HCT116 (cell line): ENCODE results near the gene TRIM10. TPM values are rescaled to one million over a fixed set of nuclear protein-coding genes. Genes with fewer than 3 reads are reported as not detected.

ENCODE experiments used
- ATAC-seq: fragments of 200-7000 bp; cut with Tn5 transposase; 2 replicates; pipeline ENCODE4 v1.9.1; 2020; ENCODE audit warnings: mild to moderate bottlenecking, moderate library complexity
- BruUV-seq: library from RNA; stranded (reverse); fragments of 400-500 nt; replicated peaks from 2 replicates; lab custom pipeline; 2021; lab: Mats Ljungman, UMichigan
- CTCF ChIA-PET: fragments of 300-600 bp; sonication (Branson Sonifier 250); formaldehyde crosslinking; loops from one replicate; lab custom pipeline; 2021; ENCODE audit warnings: antibody characterized with exemption; lab: Charles Lee
- POLR2A ChIA-PET: fragments of 300-600, 350-600 bp; sonication (Branson Sonifier 250); formaldehyde crosslinking; loops from one replicate; lab custom pipeline; 2021; ENCODE audit warnings: antibody characterized with exemption; lab: Charles Lee
- RAD21 ChIA-PET, 2 experiments: fragments of 300-600 bp; sonication (Branson Sonifier 250); formaldehyde crosslinking; loops; one replicate each; lab custom pipeline; 2023; ENCODE audit warnings: low total read pairs in 2 of 2; ENCODE audit not compliant: uncharacterized antibody in 2 of 2, unreplicated experiment in 2 of 2, low non-redundant PET in 1 of 2; lab: Charles Lee
- DNase-seq: peaks from one replicate; pipeline ENCODE4 v3.0.0-alpha.2; 2010; ENCODE audit warnings: low read depth, low spot score
- H2AFZ ChIP-seq: fragments of 200-600 bp; shearing (Covaris generic), sonication (generic); 2 replicates; pipeline ENCODE4 v1.6.1; 2017; ENCODE audit warnings: low read depth, mixed run types, mixed read lengths, antibody characterized with exemption, low read length; ENCODE audit not compliant: poor library complexity, severe bottlenecking
- H3K27ac ChIP-seq: 2 replicates; pipeline ENCODE4 v1.5.1; 2012; ENCODE audit warnings: low read depth, low read length
- H3K27me3 ChIP-seq: fragments of 200-600 bp; sonication (generic); 2 replicates; pipeline ENCODE4 v1.6.1; 2016; ENCODE audit warnings: mixed run types, low read length, mixed read lengths; ENCODE audit not compliant: insufficient read depth
- H3K36me3 ChIP-seq, 2 experiments: fragments of 200-500 bp in 1 of 2; fragments of 200-600 bp in 1 of 2; sonication (Bioruptor generic) in 1 of 2; sonication (generic) in 1 of 2; 2 replicates each; pipeline versions ENCODE4 v1.5.1 to v1.6.1; 2014 to 2016; ENCODE audit warnings: low read length in 2 of 2, inconsistent platforms in 1 of 2, mixed read lengths in 1 of 2, mixed run types in 1 of 2; ENCODE audit not compliant: insufficient read depth in 2 of 2, control insufficient read depth in 1 of 2
- H3K4me1 ChIP-seq, 2 experiments: fragments of 200-600 bp in 1 of 2; sonication (generic) in 1 of 2; 2 replicates each; pipeline versions ENCODE4 v1.5.1 to v1.6.1; 2012 to 2017; ENCODE audit warnings: low read length in 2 of 2, inconsistent platforms in 1 of 2, mild to moderate bottlenecking in 1 of 2, mixed read lengths in 1 of 2, mixed run types in 1 of 2, moderate library complexity in 1 of 2; ENCODE audit not compliant: insufficient read depth in 2 of 2, control insufficient read depth in 1 of 2
- H3K4me2 ChIP-seq: fragments of 200-600 bp; sonication (generic); 2 replicates; pipeline ENCODE4 v1.6.1; 2017; ENCODE audit warnings: mixed run types, low read length, mixed read lengths
- H3K4me3 ChIP-seq, 2 experiments: fragments of 200-600 bp in 1 of 2; sonication (generic) in 1 of 2; replicated peaks in 1 of 2; 2 replicates each; pipeline ENCODE4 v1.5.1; 2011 to 2016; ENCODE audit warnings: low read length in 2 of 2, control low read depth in 1 of 2, low read depth in 1 of 2, mild to moderate bottlenecking in 1 of 2, mixed read lengths in 1 of 2, mixed run types in 1 of 2
- H3K79me2 ChIP-seq: fragments of 200-600 bp; sonication (generic); 2 replicates; pipeline ENCODE4 v1.6.1; 2017; ENCODE audit warnings: mild to moderate bottlenecking, mixed run types, low read length, moderate library complexity, mixed read lengths; ENCODE audit not compliant: insufficient read depth
- H3K9ac ChIP-seq: fragments of 200-600 bp; sonication (generic); 2 replicates; pipeline ENCODE4 v1.6.1; 2016; ENCODE audit warnings: low read length, mixed read lengths
- H3K9me2 ChIP-seq: fragments of 200-600 bp; sonication (generic), shearing (Covaris generic); 2 replicates; pipeline ENCODE4 v1.6.1; 2017; ENCODE audit warnings: mixed run types, mild to moderate bottlenecking, moderate library complexity; ENCODE audit not compliant: insufficient read depth
- H3K9me3 ChIP-seq, 2 experiments: fragments of 200-500 bp in 1 of 2; fragments of 200-600 bp in 1 of 2; sonication (Bioruptor generic) in 1 of 2; sonication (generic) in 1 of 2; 2 replicates each; pipeline ENCODE4 v1.6.1; 2014 to 2017; ENCODE audit warnings: low read length in 2 of 2, mixed read lengths in 2 of 2, inconsistent platforms in 1 of 2, low read depth in 1 of 2, mild to moderate bottlenecking in 1 of 2, mixed run types in 1 of 2, moderate library complexity in 1 of 2; ENCODE audit not compliant: control insufficient read depth in 1 of 2, insufficient read depth in 1 of 2
- H4K20me1 ChIP-seq: fragments of 200-600 bp; sonication (generic), shearing (Covaris generic); 2 replicates; pipeline ENCODE4 v1.6.1; 2017; ENCODE audit warnings: mixed run types, mild to moderate bottlenecking, moderate library complexity; ENCODE audit not compliant: insufficient read depth
- CBX3 ChIP-seq: IDR thresholded peaks from 2 replicates; pipeline ENCODE4 v1.6.1; 2012; ENCODE audit warnings: low read depth
- CEBPB ChIP-seq: IDR thresholded peaks from 2 replicates; pipeline ENCODE4 v1.6.1; 2012; ENCODE audit warnings: low read depth
- EGR1 ChIP-seq: IDR thresholded peaks from 2 replicates; pipeline ENCODE4 v1.6.1; 2012; ENCODE audit warnings: low read depth
- EZH2 ChIP-seq: fragments of 200-600 bp; sonication (generic); IDR thresholded peaks from 2 replicates; pipeline ENCODE4 v1.6.1; 2017; ENCODE audit warnings: antibody characterized with exemption, mixed run types
- EZH2phosphoT487 ChIP-seq: fragments of 200-600 bp; IDR thresholded peaks from 2 replicates; pipeline ENCODE4 v1.6.1; 2018; ENCODE audit warnings: antibody characterized with exemption, borderline replicate concordance
- FOSL1 ChIP-seq: IDR thresholded peaks from 2 replicates; pipeline ENCODE4 v1.6.1; 2012; ENCODE audit warnings: low read depth
- JUND ChIP-seq: IDR thresholded peaks from 2 replicates; pipeline ENCODE4 v1.6.1; 2012
- POLR2AphosphoS5 ChIP-seq: IDR thresholded peaks from 2 replicates; pipeline ENCODE4 v1.6.1; 2011; ENCODE audit warnings: mild to moderate bottlenecking, low read depth, low read length, moderate library complexity
- RAD21 ChIP-seq: IDR thresholded peaks from 2 replicates; pipeline ENCODE4 v1.6.1; 2012; ENCODE audit warnings: low read depth, mild to moderate bottlenecking
- SIN3A ChIP-seq: IDR thresholded peaks from 2 replicates; pipeline ENCODE4 v1.6.1; 2012; ENCODE audit warnings: low read depth
- SP1 ChIP-seq: IDR thresholded peaks from 2 replicates; pipeline ENCODE4 v1.6.1; 2012; ENCODE audit warnings: low read depth
- SRF ChIP-seq: IDR thresholded peaks from 2 replicates; pipeline ENCODE4 v1.6.1; 2012; ENCODE audit warnings: low read depth
- TCF7L2 ChIP-seq: IDR thresholded peaks from 2 replicates; pipeline ENCODE4 v1.7.0; 2011; ENCODE audit warnings: borderline replicate concordance, inconsistent platforms; ENCODE audit not compliant: insufficient read depth, insufficient read length; ENCODE audit errors: extremely low read depth
- ZFX ChIP-seq: fragments of 450-650 bp; IDR thresholded peaks from 2 replicates; pipeline ENCODE4 v1.6.1; 2017
- intact Hi-C: fragments of 100-400 bp; cut with micrococcal nuclease; formaldehyde crosslinking; loops from 2 replicates; pipeline ENCODE4 v1.10.0; 2022
- total RNA-seq: library from RNA; stranded (reverse); gene quantifications from one replicate; pipeline ENCODE4 v1.2.1, GENCODE V29; 2021; ENCODE audit not compliant: unreplicated experiment
- TF ChIP-seq, protein P1 (sequence below): IDR thresholded peaks from 2 replicates; pipeline ENCODE4 v1.6.1; 2012
- TF ChIP-seq, protein P2 (sequence below): IDR thresholded peaks from 2 replicates; pipeline ENCODE4 v1.6.1; 2011; ENCODE audit warnings: mild to moderate bottlenecking, low read length, moderate library complexity; ENCODE audit not compliant: insufficient replicate concordance; ENCODE audit errors: extremely low read depth

The TRIM10 gene
- total RNA-seq, 1 experiment from 2014 or later: 0.98 TPM

DNA sequence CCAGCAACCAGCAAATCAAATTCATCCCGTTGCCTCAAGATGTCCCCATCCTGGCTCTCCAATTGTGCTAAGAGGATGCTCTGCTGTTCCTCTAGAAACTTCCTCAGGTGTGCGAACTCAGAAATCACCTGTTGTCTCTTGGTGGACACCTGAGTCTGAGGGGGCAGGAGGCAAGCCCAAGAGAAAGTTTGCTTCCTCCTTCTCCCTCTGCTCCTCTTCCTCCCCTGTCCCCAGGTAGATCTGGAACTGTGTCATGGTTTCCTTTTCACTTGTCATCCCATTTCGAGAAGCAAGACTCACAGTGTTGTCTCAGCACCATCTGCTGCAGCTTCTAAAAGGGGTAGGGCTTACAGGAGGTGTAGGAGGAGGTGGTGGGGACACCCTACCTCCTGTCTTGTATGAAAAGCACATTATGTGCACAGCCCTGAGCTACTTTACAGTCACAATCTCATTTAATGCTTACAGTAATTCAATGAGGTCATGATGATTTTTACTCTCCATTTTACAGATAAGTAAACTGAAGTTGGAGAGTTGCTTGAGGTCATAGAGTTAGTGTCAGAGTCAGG is 2.5 kb downstream of the TRIM10 start:
- ChIA-PET CTCF (no interaction called here), POLR2A (no interaction called here), RAD21 (no interaction called here)
- Histone ChIP-seq H3K9ac (no peak overlapping the region), H3K9me3 (no peaks in the 10 kb centered on the region), H3K36me3 (no peaks in the 10 kb centered on the region), H3K4me2 (no peak overlapping the region), H3K4me3 (no peak overlapping the region), H3K79me2 (no peaks in the 10 kb centered on the region), H3K4me1 (peaks cover 31 to 45% of the 10 kb centered on the region in 2 experiments), H3K27me3 (no peaks in the 10 kb centered on the region), H2AFZ (no peak overlapping the region), H3K27ac (no peak overlapping the region), H4K20me1 (no peaks in the 10 kb centered on the region), H3K9me2 (no peaks in the 10 kb centered on the region)
- no peak for ATAC-seq
- no peak for DNase-seq
- TF ChIP-seq EGR1: no peak
- no peak for TF ChIP-seq SP1
- TF ChIP-seq CEBPB: no peak
- BruUV-seq: no TSS peak
- intact Hi-C loops: no loop called here

DNA sequence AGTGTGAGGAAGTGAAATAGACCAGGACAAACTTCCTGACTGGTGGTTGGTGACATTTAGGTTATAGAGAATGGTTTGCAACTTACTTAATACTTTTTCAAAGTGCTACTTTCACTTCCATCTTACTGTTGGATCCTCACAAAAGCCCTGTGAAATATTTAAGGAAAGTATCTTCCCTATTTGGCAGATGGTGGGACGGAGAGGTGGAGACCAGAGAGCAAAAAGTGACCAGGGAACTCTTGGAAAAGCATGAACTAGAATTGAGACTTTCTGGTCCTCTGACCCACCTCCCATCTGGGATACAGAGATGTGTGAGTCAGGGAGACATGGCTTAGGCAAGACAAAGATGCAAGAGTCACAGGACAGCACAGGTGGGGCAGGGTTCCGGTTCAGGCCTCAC is 3.0 kb downstream of the TRIM10 start:
- no peaks in the 10 kb centered on the region for H3K27me3 ChIP-seq
- peaks cover 31 to 39% of the 10 kb centered on the region in 2 experiments for H3K4me1 ChIP-seq
- H4K20me1 ChIP-seq: no peaks in the 10 kb centered on the region
- H2AFZ ChIP-seq: no peak overlapping the region
- no peaks in the 10 kb centered on the region for H3K79me2 ChIP-seq
- H3K4me3 ChIP-seq: no peak overlapping the region
- ChIA-PET POLR2A (no interaction called here), CTCF (no interaction called here), RAD21 (no interaction called here)
- intact Hi-C loops: no loop called here
- BruUV-seq: no TSS peak
- no peaks in the 10 kb centered on the region for H3K9me3 ChIP-seq
- no peaks in the 10 kb centered on the region for H3K36me3 ChIP-seq
- DNase-seq (no peak), ATAC-seq (no peak)
- no peak overlapping the region for H3K9ac ChIP-seq
- TF ChIP-seq TCF7L2: no peak
- TF ChIP-seq, protein P1, sequence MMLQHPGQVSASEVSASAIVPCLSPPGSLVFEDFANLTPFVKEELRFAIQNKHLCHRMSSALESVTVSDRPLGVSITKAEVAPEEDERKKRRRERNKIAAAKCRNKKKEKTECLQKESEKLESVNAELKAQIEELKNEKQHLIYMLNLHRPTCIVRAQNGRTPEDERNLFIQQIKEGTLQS: no peak
- no peak for TF ChIP-seq ZFX
- TF ChIP-seq SRF: no peak
- TF ChIP-seq, protein P2, sequence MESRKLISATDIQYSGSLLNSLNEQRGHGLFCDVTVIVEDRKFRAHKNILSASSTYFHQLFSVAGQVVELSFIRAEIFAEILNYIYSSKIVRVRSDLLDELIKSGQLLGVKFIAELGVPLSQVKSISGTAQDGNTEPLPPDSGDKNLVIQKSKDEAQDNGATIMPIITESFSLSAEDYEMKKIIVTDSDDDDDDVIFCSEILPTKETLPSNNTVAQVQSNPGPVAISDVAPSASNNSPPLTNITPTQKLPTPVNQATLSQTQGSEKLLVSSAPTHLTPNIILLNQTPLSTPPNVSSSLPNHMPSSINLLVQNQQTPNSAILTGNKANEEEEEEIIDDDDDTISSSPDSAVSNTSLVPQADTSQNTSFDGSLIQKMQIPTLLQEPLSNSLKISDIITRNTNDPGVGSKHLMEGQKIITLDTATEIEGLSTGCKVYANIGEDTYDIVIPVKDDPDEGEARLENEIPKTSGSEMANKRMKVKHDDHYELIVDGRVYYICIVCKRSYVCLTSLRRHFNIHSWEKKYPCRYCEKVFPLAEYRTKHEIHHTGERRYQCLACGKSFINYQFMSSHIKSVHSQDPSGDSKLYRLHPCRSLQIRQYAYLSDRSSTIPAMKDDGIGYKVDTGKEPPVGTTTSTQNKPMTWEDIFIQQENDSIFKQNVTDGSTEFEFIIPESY: no peak
- no peak for TF ChIP-seq JUND
- no peak for TF ChIP-seq CEBPB
- no peak for TF ChIP-seq SIN3A
- no peak for TF ChIP-seq EZH2phosphoT487
- no peak for TF ChIP-seq RAD21
- no peak for TF ChIP-seq FOSL1
- no peak for TF ChIP-seq POLR2AphosphoS5
- TF ChIP-seq CBX3: no peak
- no peak for TF ChIP-seq SP1
- TF ChIP-seq EGR1: no peak
- no peak for TF ChIP-seq EZH2
- TF ChIP-seq, all 23 proteins: peak for 0
- H3K4me2 ChIP-seq: no peak overlapping the region
- no peak overlapping the region for H3K27ac ChIP-seq
- H3K9me2 ChIP-seq: no peaks in the 10 kb centered on the region
